Activated CD4-positive, alpha-beta memory T cell treated with anti-CD3 and anti-CD28 coated beads for 36 hours (primary cell): ENCODE results near the gene SNRPD3. TPM values are rescaled to one million over a fixed set of nuclear protein-coding genes. Genes with fewer than 3 reads are reported as not detected.
"Not testable (repeated sequence)": the region's sequence is repeated elsewhere in the genome, so short reads cannot be mapped to it uniquely, and the experiment has no call there.

Experiments used
- CTCF ChIA-PET: fragments of 350-600 bp; sonication (Branson Sonifier 250); formaldehyde crosslinking; loops from one replicate; lab custom pipeline; 2021; ENCODE audit warnings: antibody characterized with exemption, inconsistent platforms; lab: Charles Lee
- POLR2A ChIA-PET: fragments of 350-600 bp; sonication (Branson Sonifier 250); formaldehyde crosslinking; loops from one replicate; lab custom pipeline; 2021; ENCODE audit warnings: antibody characterized with exemption; lab: Charles Lee
- DNase-seq: peaks from one replicate; pipeline ENCODE4 v3.0.0-alpha.2; 2020
- H3K27ac Mint-ChIP-seq: one replicate; pipeline ENCODE4 v1.8.0; 2021; ENCODE audit warnings: mixed read lengths
- H3K27me3 Mint-ChIP-seq: one replicate; pipeline ENCODE4 v1.8.0; 2021; ENCODE audit warnings: mixed read lengths
- H3K36me3 Mint-ChIP-seq: one replicate; pipeline ENCODE4 v1.8.0; 2021; ENCODE audit warnings: mixed read lengths
- H3K4me1 Mint-ChIP-seq: one replicate; pipeline ENCODE4 v1.8.0; 2021; ENCODE audit warnings: low read depth, mixed read lengths
- H3K4me3 Mint-ChIP-seq: one replicate; pipeline ENCODE4 v1.8.0; 2021; ENCODE audit warnings: mild to moderate bottlenecking, mixed read lengths
- H3K9me3 Mint-ChIP-seq: one replicate; pipeline ENCODE4 v1.8.0; 2021; ENCODE audit warnings: mixed read lengths
- intact Hi-C: fragments of 100-400 bp; cut with micrococcal nuclease; formaldehyde crosslinking; loops from one replicate; pipeline ENCODE4 v1.15.1; 2023
- total RNA-seq, 2 experiments: library from RNA; stranded (reverse); gene quantifications; one replicate each; pipeline ENCODE4 v1.2.3, GENCODE V29; 2021

Gene SNRPD3
- total RNA-seq, 2 experiments from 2014 or later: 131 TPM

DNA sequence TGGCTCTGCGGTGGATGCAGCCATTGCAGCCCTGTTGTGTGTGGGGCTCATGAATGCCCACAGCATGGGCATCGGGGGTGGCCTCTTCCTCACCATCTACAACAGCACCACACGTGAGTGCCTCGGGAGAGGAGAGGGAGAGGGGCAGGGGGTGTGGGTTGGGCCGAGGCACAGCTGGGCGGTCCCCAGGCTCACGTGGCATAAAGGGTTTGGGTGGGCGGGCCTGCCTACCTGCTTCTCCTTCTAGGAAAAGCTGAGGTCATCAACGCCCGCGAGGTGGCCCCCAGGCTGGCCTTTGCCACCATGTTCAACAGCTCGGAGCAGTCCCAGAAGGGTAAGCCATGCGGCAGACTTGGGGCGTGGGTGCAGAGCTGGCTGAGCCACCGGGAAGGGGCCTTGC is 59.0 kb downstream of the SNRPD3 start:
- DNase-seq, H3K9me3 Mint-ChIP-seq, H3K4me3 Mint-ChIP-seq, intact Hi-C loops, H3K27ac Mint-ChIP-seq, POLR2A ChIA-PET, H3K4me1 Mint-ChIP-seq, CTCF ChIA-PET, H3K27me3 Mint-ChIP-seq, H3K36me3 Mint-ChIP-seq: not testable (repeated sequence)

DNA sequence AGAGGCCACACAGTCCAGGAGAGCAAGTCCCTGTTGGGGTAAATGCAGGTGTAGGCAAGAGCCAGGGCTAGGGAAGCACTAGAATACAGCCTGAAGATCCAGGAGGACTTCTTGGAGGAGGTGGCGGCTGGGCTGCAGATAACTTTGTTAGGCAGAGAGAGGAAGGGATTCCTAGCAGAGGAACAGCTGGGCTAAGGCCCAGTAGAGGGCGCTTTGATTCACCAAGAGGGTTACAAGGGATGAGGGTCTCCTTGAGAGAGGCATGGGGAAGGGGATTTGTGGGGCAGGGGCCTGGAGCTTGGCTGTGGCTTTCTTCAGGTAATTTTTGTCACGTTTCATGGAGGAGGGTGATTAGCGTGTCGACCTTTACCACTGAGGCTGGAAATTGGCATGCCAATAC is 65.4 kb downstream of the SNRPD3 start:
- H3K27me3 Mint-ChIP-seq, H3K36me3 Mint-ChIP-seq, H3K27ac Mint-ChIP-seq, H3K4me1 Mint-ChIP-seq, CTCF ChIA-PET, H3K4me3 Mint-ChIP-seq, H3K9me3 Mint-ChIP-seq, DNase-seq, intact Hi-C loops, POLR2A ChIA-PET: not testable (repeated sequence)

DNA sequence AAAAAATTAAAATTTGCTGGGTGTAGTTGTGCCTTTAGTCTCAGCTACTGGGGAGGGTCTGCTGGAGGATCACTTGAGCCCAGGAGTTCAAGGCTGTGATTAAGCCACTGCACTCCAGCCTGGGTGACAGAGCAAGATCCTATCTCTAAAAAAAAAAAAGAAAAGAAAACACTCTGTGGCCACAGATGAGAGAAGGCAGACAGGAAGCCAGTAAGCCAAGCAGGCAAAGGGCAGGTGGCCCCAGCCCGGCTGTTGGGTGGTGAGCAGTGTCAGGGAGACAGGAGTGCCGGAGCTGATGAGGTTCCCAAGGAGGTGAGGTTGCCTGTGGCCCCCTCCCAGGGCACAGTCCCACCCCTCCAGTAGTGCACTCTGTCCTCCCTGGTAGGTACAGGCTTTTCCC is 66.8 kb downstream of the SNRPD3 start:
- H3K27ac Mint-ChIP-seq: peak overlapping the region; percentile 18
- H3K27me3 Mint-ChIP-seq, POLR2A ChIA-PET, H3K4me3 Mint-ChIP-seq, H3K36me3 Mint-ChIP-seq, intact Hi-C loops, H3K9me3 Mint-ChIP-seq, DNase-seq, H3K4me1 Mint-ChIP-seq, CTCF ChIA-PET: not testable (repeated sequence)

Other genes starting within 250 kb of the SNRPD3 start
- gene ADORA2A, start 128.4 kb upstream of the SNRPD3 start, total RNA-seq: 10 to 100 TPM; 30.5 to 33.0 TPM
- under 1 TPM; 0.19 to 0.31 TPM for gene UPB1, start 60.7 kb upstream of the SNRPD3 start, total RNA-seq
- gene GUCD1, start 861 bp upstream of the SNRPD3 start, total RNA-seq: 10 to 100 TPM; 94.2 to 99.5 TPM
- 1 to 10 TPM; 1.1 to 1.2 TPM for gene LRRC75B, start 37.1 kb downstream of the SNRPD3 start, total RNA-seq
- 10 to 100 TPM; 39.5 to 41.5 TPM for gene GGT1, start 47.2 kb downstream of the SNRPD3 start, total RNA-seq
- gene PIWIL3, start 218.7 kb downstream of the SNRPD3 start, total RNA-seq: not detected